HCT116 (cell line): ENCODE results near the gene RC3H1.
"Not testable (repeated sequence)": the region's sequence is repeated elsewhere in the genome, so short reads cannot be mapped to it uniquely, and the experiment has no call there.

Experiments used
- ATF3 ChIP-seq: IDR thresholded peaks from 2 replicates; pipeline ENCODE4 v1.6.1; 2012
- EZH2 ChIP-seq: fragments of 200-600 bp; sonication (generic); IDR thresholded peaks from 2 replicates; pipeline ENCODE4 v1.6.1; 2017; ENCODE audit warnings: antibody characterized with exemption, mixed run types
- EZH2phosphoT487 ChIP-seq: fragments of 200-600 bp; IDR thresholded peaks from 2 replicates; pipeline ENCODE4 v1.6.1; 2018; ENCODE audit warnings: antibody characterized with exemption, borderline replicate concordance
- FOSL1 ChIP-seq: IDR thresholded peaks from 2 replicates; pipeline ENCODE4 v1.6.1; 2012; ENCODE audit warnings: low read depth
- JUND ChIP-seq: IDR thresholded peaks from 2 replicates; pipeline ENCODE4 v1.6.1; 2012
- POLR2A ChIP-seq: IDR thresholded peaks from 2 replicates; pipeline ENCODE4 v1.7.0; 2011; ENCODE audit warnings: borderline replicate concordance; ENCODE audit not compliant: insufficient read depth, insufficient read length; ENCODE audit errors: extremely low read depth
- POLR2AphosphoS5 ChIP-seq: IDR thresholded peaks from 2 replicates; pipeline ENCODE4 v1.6.1; 2011; ENCODE audit warnings: mild to moderate bottlenecking, low read depth, low read length, moderate library complexity
- SP1 ChIP-seq: IDR thresholded peaks from 2 replicates; pipeline ENCODE4 v1.6.1; 2012; ENCODE audit warnings: low read depth
- SRF ChIP-seq: IDR thresholded peaks from 2 replicates; pipeline ENCODE4 v1.6.1; 2012; ENCODE audit warnings: low read depth
- TF ChIP-seq, protein P1 (sequence below), 3 experiments: fragments of 200-600 bp in 1 of 3; sonication (generic) in 1 of 3; IDR thresholded peaks in 2 of 3; conservative IDR thresholded peaks in 1 of 3; 2 replicates each; pipeline ENCODE4 v1.5.1; 2012 to 2017; ENCODE audit warnings: low read depth in 2 of 3, low read length in 2 of 3, antibody characterized with exemption in 1 of 3, borderline replicate concordance in 1 of 3, control low read depth in 1 of 3, mild to moderate bottlenecking in 1 of 3, mixed read lengths in 1 of 3, mixed run types in 1 of 3, moderate library complexity in 1 of 3; ENCODE audit not compliant: insufficient read depth in 1 of 3

DNA sequence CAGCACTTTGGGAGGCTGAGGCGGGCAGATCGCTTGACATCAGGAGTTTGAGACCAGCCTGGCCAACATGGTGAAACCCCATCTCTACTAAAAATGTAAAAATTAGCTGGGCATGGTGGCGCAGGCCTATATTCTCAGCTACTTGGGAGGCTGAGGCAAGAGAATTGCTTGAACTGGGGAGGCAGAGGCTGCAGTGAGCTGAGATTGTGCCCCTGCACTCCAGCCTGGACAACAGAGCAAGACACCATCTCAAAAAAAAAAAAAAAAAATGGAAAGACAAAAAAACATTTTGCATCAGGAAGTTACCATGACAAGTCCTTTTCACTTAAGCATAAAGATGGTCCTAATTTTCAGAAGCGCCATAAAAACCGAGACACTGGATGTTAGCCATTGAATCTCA, 91.6 kb downstream of the RC3H1 start:
- TF ChIP-seq, protein P1, sequence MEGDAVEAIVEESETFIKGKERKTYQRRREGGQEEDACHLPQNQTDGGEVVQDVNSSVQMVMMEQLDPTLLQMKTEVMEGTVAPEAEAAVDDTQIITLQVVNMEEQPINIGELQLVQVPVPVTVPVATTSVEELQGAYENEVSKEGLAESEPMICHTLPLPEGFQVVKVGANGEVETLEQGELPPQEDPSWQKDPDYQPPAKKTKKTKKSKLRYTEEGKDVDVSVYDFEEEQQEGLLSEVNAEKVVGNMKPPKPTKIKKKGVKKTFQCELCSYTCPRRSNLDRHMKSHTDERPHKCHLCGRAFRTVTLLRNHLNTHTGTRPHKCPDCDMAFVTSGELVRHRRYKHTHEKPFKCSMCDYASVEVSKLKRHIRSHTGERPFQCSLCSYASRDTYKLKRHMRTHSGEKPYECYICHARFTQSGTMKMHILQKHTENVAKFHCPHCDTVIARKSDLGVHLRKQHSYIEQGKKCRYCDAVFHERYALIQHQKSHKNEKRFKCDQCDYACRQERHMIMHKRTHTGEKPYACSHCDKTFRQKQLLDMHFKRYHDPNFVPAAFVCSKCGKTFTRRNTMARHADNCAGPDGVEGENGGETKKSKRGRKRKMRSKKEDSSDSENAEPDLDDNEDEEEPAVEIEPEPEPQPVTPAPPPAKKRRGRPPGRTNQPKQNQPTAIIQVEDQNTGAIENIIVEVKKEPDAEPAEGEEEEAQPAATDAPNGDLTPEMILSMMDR (IDR thresholded peaks at IDR 0.05 in 2 of 3, conservative IDR thresholded peaks at IDR 0.05 in 1 of 3; ENCODE audit: borderline replicate concordance in 1 of 3, insufficient read depth in 1 of 3, low read depth in 2 of 3, low read length in 2 of 3): not testable (repeated sequence)
- not testable (repeated sequence) for TF ChIP-seq POLR2AphosphoS5, POLR2A, SRF, EZH2, JUND, FOSL1, ATF3, EZH2phosphoT487, SP1
